Right lobe of liver (tissue), 5 donors: ENCODE measurements around the gene IPO11. TPM values are rescaled to one million over a fixed set of nuclear protein-coding genes. Genes with fewer than 3 reads are reported as not detected.

Experiments used
- small RNA-seq, 2 experiments: library from RNA; depleted of rRNA; stranded (forward); fragments of <200 nt; gene quantifications; one replicate each; pipeline ENCODE3, GENCODE V24; 2016
- total RNA-seq, 6 experiments: library from RNA; depleted of rRNA in 2 of 6; stranded (reverse); fragments of >200 nt in 2 of 6; fragmentation: NEBNext Ultra II Directional in 3 of 6; extraction: Animal tissue kit (Norgen Biotek cat#: 25700) in 3 of 6; gene quantifications; one replicate each; pipeline versions ENCODE4 v1.1.0 to v1.2.4, GENCODE V29; 2016 to 2023
- donor health status: DM: no; HTN: no; CAD: no.
- donor health status: DM: no; HTN: no; CAD: no.
- donor health status: DM: no; HTN: yes; CAD: no.
- donor health status: DM: no; HTN: yes; CAD: no.

Gene IPO11
- total RNA-seq, 6 experiments from 2014 or later = 8.3 to 15.7 (median 13.6) TPM

Small RNA genes lying within 50 kb of the gene (small RNA-seq; reads per million reads assigned to genes)
- gene CKS1BP3 (0 reads per million in 2 experiments), gene RNU6-661P (0 reads per million in 2 experiments)

Other genes starting within 250 kb of the IPO11 start
- 10 to 100 TPM in 1 of 6 experiments, 1 to 10 TPM in 5; 4.9 to 10.2 (median 6.7) TPM for gene KIF2A, start 106.6 kb upstream of the IPO11 start, total RNA-seq
- 10 to 100 TPM in 2 of 6 experiments, 1 to 10 TPM in 4; 3.5 to 14.4 (median 8.9) TPM for gene DIMT1, start 8.9 kb upstream of the IPO11 start, total RNA-seq
- 1 to 10 TPM in 4 of 6 experiments, under 1 TPM in 2; 0.37 to 1.7 (median 1.1) TPM for gene LRRC70, start 166.1 kb downstream of the IPO11 start, total RNA-seq